ENCODE results near the gene PLEKHF1.

Gene PLEKHF1

GRCh38 chr19:29690842-29691241 lies 25.6 kb downstream of the PLEKHF1 start:
- Histone ChIP-seq H2BK12ac (ENCODE audit: low read length in 2 of 2) (no peak overlapping the region), H3K4me3 (ENCODE audit: insufficient read depth in 1 of 2, low read depth in 1 of 2, low read length in 2 of 2) (no peak overlapping the region), H2AK5ac (ENCODE audit: low read length, severe bottlenecking) (no peak overlapping the region), H3K4me1 (ENCODE audit: control insufficient read depth, insufficient read depth, low read depth, low read length) (peaks cover 6% of the 10 kb centered on the region), H3K23ac (ENCODE audit: low read length in 2 of 2) (no peak overlapping the region), H3K27me3 (ENCODE audit: control insufficient read depth in 1 of 2, insufficient read depth in 1 of 2, low read length in 2 of 2) (no peaks in the 10 kb centered on the region), H3K79me1 (replicated peaks; ENCODE audit: low read length, poor library complexity, severe bottlenecking) (peaks cover 8% of the 10 kb centered on the region), H2BK15ac (ENCODE audit: low read depth, poor library complexity, severe bottlenecking) (no peak overlapping the region), H3K4me2 (ENCODE audit: low read length, poor library complexity, severe bottlenecking) (no peak overlapping the region), H3K36me3 (ENCODE audit: control insufficient read depth in 1 of 2, insufficient read depth in 2 of 2, low read depth in 1 of 2, low read length in 2 of 2) (peaks cover 0 to 3% of the 10 kb centered on the region in 2 experiments), H4K91ac (ENCODE audit: low read length) (no peak overlapping the region), H3K9me3 (ENCODE audit: control insufficient read depth, low read length) (peaks cover 4% of the 10 kb centered on the region), H3K14ac (ENCODE audit: low read length in 2 of 2) (no peak overlapping the region), H3K9ac (ENCODE audit: low read length) (no peak overlapping the region), H4K8ac (ENCODE audit: low read length) (no peak overlapping the region), H2AFZ (ENCODE audit: low read depth, low read length) (no peak overlapping the region), H3K27ac (ENCODE audit: low read length, poor library complexity, severe bottlenecking) (no peak overlapping the region), H3K18ac (ENCODE audit: low read depth in 1 of 2, low read length in 2 of 2) (no peak overlapping the region), H3K4ac (ENCODE audit: low read depth in 1 of 2, low read length in 2 of 2) (no peak overlapping the region), H2BK5ac (ENCODE audit: low read depth, low read length, poor library complexity, severe bottlenecking) (no peak overlapping the region), H2BK120ac (ENCODE audit: low read depth, low read length) (no peak overlapping the region)
- 20% methylated on average over 2 of the region's 2 CpGs for WGBS
- peak; percentile 60 for DNase-seq

DNA sequence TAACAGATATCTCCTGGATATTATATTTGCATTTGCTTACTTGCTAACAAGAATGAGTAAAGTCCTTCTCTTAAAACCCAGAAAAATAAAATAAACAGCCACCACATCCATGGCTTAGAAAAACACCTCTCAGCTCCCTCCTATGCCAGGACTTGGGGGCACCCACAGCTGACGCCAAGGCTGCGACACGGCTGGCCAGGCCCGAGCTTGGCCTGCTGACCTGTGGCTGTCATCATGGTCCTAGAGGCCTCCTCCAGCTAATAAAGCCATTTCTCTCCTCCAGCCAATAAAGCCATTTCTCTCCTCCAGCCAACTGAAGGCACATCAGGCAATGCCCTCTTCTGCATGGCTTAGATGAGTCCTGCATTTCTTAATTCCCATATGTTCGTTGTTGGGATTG lies 28.9 kb downstream of the PLEKHF1 start:
- Histone ChIP-seq H3K36me3 (ENCODE audit: control insufficient read depth in 1 of 2, insufficient read depth in 2 of 2, low read depth in 1 of 2, low read length in 2 of 2) (peaks cover 0 to 3% of the 10 kb centered on the region in 2 experiments), H3K79me1 (replicated peaks; ENCODE audit: low read length, poor library complexity, severe bottlenecking) (peaks cover 23% of the 10 kb centered on the region), H3K4ac (ENCODE audit: low read depth in 1 of 2, low read length in 2 of 2) (no peak overlapping the region), H3K27me3 (ENCODE audit: control insufficient read depth in 1 of 2, insufficient read depth in 1 of 2, low read length in 2 of 2) (no peaks in the 10 kb centered on the region), H2BK15ac (ENCODE audit: low read depth, poor library complexity, severe bottlenecking) (no peak overlapping the region), H4K91ac (ENCODE audit: low read length) (no peak overlapping the region), H3K23ac (ENCODE audit: low read length in 2 of 2) (no peak overlapping the region), H2AFZ (ENCODE audit: low read depth, low read length) (no peak overlapping the region), H3K9me3 (ENCODE audit: control insufficient read depth, low read length) (peaks cover 4% of the 10 kb centered on the region), H3K14ac (ENCODE audit: low read length in 2 of 2) (no peak overlapping the region), H3K9ac (ENCODE audit: low read length) (peak overlapping the region; percentile 53), H2AK5ac (ENCODE audit: low read length, severe bottlenecking) (no peak overlapping the region), H2BK12ac (ENCODE audit: low read length in 2 of 2) (no peak overlapping the region), H3K4me2 (ENCODE audit: low read length, poor library complexity, severe bottlenecking) (no peak overlapping the region), H3K4me1 (ENCODE audit: control insufficient read depth, insufficient read depth, low read depth, low read length) (peaks cover 2% of the 10 kb centered on the region), H4K8ac (ENCODE audit: low read length) (no peak overlapping the region), H3K27ac (ENCODE audit: low read length, poor library complexity, severe bottlenecking) (no peak overlapping the region), H2BK120ac (ENCODE audit: low read depth, low read length) (no peak overlapping the region), H3K4me3 (ENCODE audit: insufficient read depth in 1 of 2, low read depth in 1 of 2, low read length in 2 of 2) (no peak overlapping the region), H3K18ac (ENCODE audit: low read depth in 1 of 2, low read length in 2 of 2) (no peak overlapping the region), H2BK5ac (ENCODE audit: low read depth, low read length, poor library complexity, severe bottlenecking) (no peak overlapping the region)
- WGBS: 94% methylated on average over 5 of the region's 5 CpGs
- no peak for DNase-seq

DNA sequence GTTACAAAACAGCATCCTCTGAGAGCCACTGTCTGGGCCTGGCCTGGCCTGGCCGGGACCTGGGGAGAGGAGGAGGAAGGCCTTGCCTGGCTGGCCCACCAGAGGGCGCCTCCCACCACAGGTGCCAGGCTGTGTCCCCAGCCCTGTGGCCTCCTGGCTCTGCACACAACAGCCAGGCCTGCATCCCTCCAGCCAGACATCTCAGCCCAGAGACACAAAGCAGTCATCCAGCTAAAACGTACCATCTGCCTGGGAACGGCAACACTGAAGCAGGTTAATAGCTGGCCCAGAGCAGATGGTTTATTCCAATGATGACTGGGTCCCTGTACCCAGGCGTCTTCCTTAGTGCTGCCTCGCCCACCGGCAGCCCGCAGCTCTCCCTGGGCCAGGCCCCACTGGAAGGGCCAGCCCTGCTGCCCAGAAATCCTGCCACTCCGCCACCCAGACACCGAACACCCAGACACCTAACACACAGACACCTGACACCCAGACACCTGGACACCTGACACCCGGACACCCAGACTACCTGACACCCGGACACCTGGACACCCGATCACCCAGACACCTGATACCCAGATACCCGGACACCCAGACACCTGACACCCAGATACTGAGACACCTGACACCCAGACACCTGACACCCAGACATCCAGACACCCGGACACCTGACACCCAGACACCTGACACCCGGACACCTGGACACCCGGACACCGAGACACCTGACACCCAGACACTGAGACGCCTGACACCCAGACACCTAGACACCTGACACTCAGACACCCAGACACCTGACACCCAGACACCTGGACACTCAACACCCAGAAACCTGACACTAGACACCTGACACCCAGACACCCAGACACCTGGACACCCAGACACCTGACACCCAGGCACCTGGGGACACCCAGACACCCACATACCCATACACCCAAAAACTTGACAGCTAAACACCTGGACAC lies 29.7 kb downstream of the PLEKHF1 start:
- Histone ChIP-seq H2AFZ (ENCODE audit: low read depth, low read length) (no peak overlapping the region), H3K4me3 (ENCODE audit: insufficient read depth in 1 of 2, low read depth in 1 of 2, low read length in 2 of 2) (no peak overlapping the region)
- DNase-seq: peak; percentile 75

DNA sequence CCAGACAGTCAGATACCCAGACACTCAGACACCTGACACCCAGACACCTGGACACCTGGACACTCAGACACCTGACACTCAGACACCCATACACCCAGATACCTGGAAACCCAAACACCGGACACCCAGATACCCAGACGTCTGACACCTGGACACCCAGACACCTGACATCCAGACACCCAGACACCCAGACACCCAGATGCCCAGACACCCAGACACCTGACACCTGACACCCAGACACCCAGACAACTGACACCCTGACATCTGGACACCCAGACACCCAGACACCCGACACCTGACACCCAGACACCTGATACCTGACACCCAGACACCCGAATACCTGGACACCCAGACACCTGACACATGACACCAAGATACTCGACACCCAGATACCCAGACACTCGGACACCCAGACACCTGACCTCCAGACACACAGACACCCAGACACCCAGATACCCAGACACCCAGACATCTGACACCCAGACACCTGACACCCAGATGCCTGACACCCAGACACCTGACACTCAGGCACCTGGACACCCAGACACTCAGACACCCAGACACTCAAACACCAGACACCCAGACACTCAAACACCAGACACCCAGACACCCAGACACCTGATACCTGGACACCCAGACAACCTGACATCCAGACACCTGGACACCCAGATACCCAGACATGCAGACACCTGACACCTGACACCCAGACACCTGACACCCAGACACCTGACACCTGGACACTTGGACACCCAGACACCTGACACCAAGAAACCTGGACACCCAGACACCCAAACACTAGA lies 30.7 kb downstream of the PLEKHF1 start:
- Histone ChIP-seq H4K91ac (ENCODE audit: low read length) (no peak overlapping the region), H2BK12ac (ENCODE audit: low read length in 2 of 2) (no peak overlapping the region), H3K9ac (ENCODE audit: low read length) (no peak overlapping the region), H3K4me2 (ENCODE audit: low read length, poor library complexity, severe bottlenecking) (no peak overlapping the region), H3K4me1 (ENCODE audit: control insufficient read depth, insufficient read depth, low read depth, low read length) (peaks cover 2% of the 10 kb centered on the region), H2BK5ac (ENCODE audit: low read depth, low read length, poor library complexity, severe bottlenecking) (no peak overlapping the region), H3K18ac (ENCODE audit: low read depth in 1 of 2, low read length in 2 of 2) (no peak overlapping the region), H2BK120ac (ENCODE audit: low read depth, low read length) (no peak overlapping the region), H3K23ac (ENCODE audit: low read length in 2 of 2) (no peak overlapping the region), H2BK15ac (ENCODE audit: low read depth, poor library complexity, severe bottlenecking) (no peak overlapping the region), H3K36me3 (ENCODE audit: control insufficient read depth in 1 of 2, insufficient read depth in 2 of 2, low read depth in 1 of 2, low read length in 2 of 2) (no peaks in the 10 kb centered on the region), H2AK5ac (ENCODE audit: low read length, severe bottlenecking) (no peak overlapping the region), H3K4ac (ENCODE audit: low read depth in 1 of 2, low read length in 2 of 2) (no peak overlapping the region), H3K14ac (ENCODE audit: low read length in 2 of 2) (no peak overlapping the region), H4K8ac (ENCODE audit: low read length) (no peak overlapping the region), H3K79me1 (replicated peaks; ENCODE audit: low read length, poor library complexity, severe bottlenecking) (peaks cover 23% of the 10 kb centered on the region), H3K9me3 (ENCODE audit: control insufficient read depth, low read length) (no peaks in the 10 kb centered on the region), H2AFZ (ENCODE audit: low read depth, low read length) (no peak overlapping the region), H3K27ac (ENCODE audit: low read length, poor library complexity, severe bottlenecking) (no peak overlapping the region), H3K27me3 (ENCODE audit: control insufficient read depth in 1 of 2, insufficient read depth in 1 of 2, low read length in 2 of 2) (no peaks in the 10 kb centered on the region), H3K4me3 (ENCODE audit: insufficient read depth in 1 of 2, low read depth in 1 of 2, low read length in 2 of 2) (no peak overlapping the region)
- DNase-seq: no peak
- WGBS: 83% methylated on average over 6 of the region's 6 CpGs

More for the DNA sequence above, 29.7 kb downstream of the PLEKHF1 start:
- H2BK15ac ChIP-seq (ENCODE audit: low read depth, poor library complexity, severe bottlenecking): no peak overlapping the region
- 73% methylated on average over 19 of the region's 19 CpGs for WGBS
- peaks cover 0 to 3% of the 10 kb centered on the region in 2 experiments for H3K36me3 ChIP-seq (ENCODE audit: control insufficient read depth in 1 of 2, insufficient read depth in 2 of 2, low read depth in 1 of 2, low read length in 2 of 2)
- H3K27me3 ChIP-seq (ENCODE audit: control insufficient read depth in 1 of 2, insufficient read depth in 1 of 2, low read length in 2 of 2): no peaks in the 10 kb centered on the region
- no peak overlapping the region for H2BK120ac ChIP-seq (ENCODE audit: low read depth, low read length)
- no peak overlapping the region for H4K8ac ChIP-seq (ENCODE audit: low read length)
- no peak overlapping the region for H3K4ac ChIP-seq (ENCODE audit: low read depth in 1 of 2, low read length in 2 of 2)
- no peak overlapping the region for H2AK5ac ChIP-seq (ENCODE audit: low read length, severe bottlenecking)
- no peak overlapping the region for H4K91ac ChIP-seq (ENCODE audit: low read length)
- peaks cover 4% of the 10 kb centered on the region for H3K9me3 ChIP-seq (ENCODE audit: control insufficient read depth, low read length)
- peaks cover 23% of the 10 kb centered on the region for H3K79me1 ChIP-seq (replicated peaks; ENCODE audit: low read length, poor library complexity, severe bottlenecking)
- no peak overlapping the region for H3K4me2 ChIP-seq (ENCODE audit: low read length, poor library complexity, severe bottlenecking)
- peak overlapping the region; percentile 58 for H3K9ac ChIP-seq (ENCODE audit: low read length)
- H3K23ac ChIP-seq (ENCODE audit: low read length in 2 of 2): no peak overlapping the region
- no peak overlapping the region for H3K27ac ChIP-seq (ENCODE audit: low read length, poor library complexity, severe bottlenecking)
- no peak overlapping the region for H2BK5ac ChIP-seq (ENCODE audit: low read depth, low read length, poor library complexity, severe bottlenecking)
- no peak overlapping the region for H3K18ac ChIP-seq (ENCODE audit: low read depth in 1 of 2, low read length in 2 of 2)
- H2BK12ac ChIP-seq (ENCODE audit: low read length in 2 of 2): no peak overlapping the region
- H3K14ac ChIP-seq (ENCODE audit: low read length in 2 of 2): no peak overlapping the region
- H3K4me1 ChIP-seq (ENCODE audit: control insufficient read depth, insufficient read depth, low read depth, low read length): peaks cover 2% of the 10 kb centered on the region

Measured in mesenchymal stem cell (in vitro differentiated cells and primary cell).